HEK293 (cell line): ENCODE measurements around the gene STK4.

ENCODE experiments used
- CTCF ChIA-PET: fragments of 350-600 bp; formaldehyde crosslinking; extraction: SDS; loops from one replicate; lab custom pipeline; 2021; ENCODE audit warnings: antibody characterized with exemption; lab: Yijun Ruan, JAX
- POLR2A ChIA-PET: fragments of 300-600 bp; formaldehyde crosslinking; extraction: SDS; loops from one replicate; lab custom pipeline; 2020; ENCODE audit warnings: antibody characterized with exemption, inconsistent platforms; lab: Yijun Ruan, JAX
- H3K27ac ChIP-seq: fragments of 200-500 bp; sonication (Bioruptor generic); 2 replicates; pipeline ENCODE4 v1.5.1; 2014; ENCODE audit warnings: low read depth, low read length, control low read depth, inconsistent platforms; ENCODE audit errors: extremely low read depth
- H3K36me3 ChIP-seq, 2 experiments: fragments of 200-500 bp in 1 of 2; sonication (Bioruptor generic) in 1 of 2; 1 replicate in 1 of 2; 2 replicates in 1 of 2; pipeline ENCODE4 v1.5.1; 2014 to 2017; ENCODE audit warnings: inconsistent platforms in 2 of 2, low read length in 2 of 2; ENCODE audit not compliant: control insufficient read depth in 2 of 2, insufficient read depth in 1 of 2
- H3K4me1 ChIP-seq: fragments of 200-500 bp; sonication (Bioruptor generic); 2 replicates; pipeline ENCODE4 v1.5.1; 2014; ENCODE audit warnings: mild to moderate bottlenecking, low read length, inconsistent platforms; ENCODE audit not compliant: control insufficient read depth, insufficient read depth
- H3K4me3 ChIP-seq: 2 replicates; pipeline ENCODE4 v1.5.1; 2011; ENCODE audit warnings: low read depth, mild to moderate bottlenecking, control low read depth, low read length, moderate library complexity
- H3K9me3 ChIP-seq: fragments of 200-500 bp; sonication (Bioruptor generic); 2 replicates; pipeline ENCODE4 v1.5.1; 2014; ENCODE audit warnings: low read depth, low read length, inconsistent platforms; ENCODE audit not compliant: control insufficient read depth, insufficient read depth
- BCL11B ChIP-seq: fragments of 450-650 bp; formaldehyde crosslinking; IDR thresholded peaks from 2 replicates; pipeline ENCODE4 v1.5.1; 2016; ENCODE audit warnings: low read depth, missing biosample characterization, missing genetic modification characterization
- GLI2 ChIP-seq: fragments of 450-650 bp; formaldehyde crosslinking; IDR thresholded peaks from 2 replicates; pipeline ENCODE4; 2017; ENCODE audit warnings: missing biosample characterization, missing genetic modification characterization, low read depth, borderline replicate concordance
- HOXA7 ChIP-seq: sonication (generic); formaldehyde crosslinking; IDR thresholded peaks from 2 replicates; pipeline ENCODE4 v1.8.1; 2022; ENCODE audit warnings: missing genetic modification reagents, borderline replicate concordance
- KLF7 ChIP-seq: fragments of 450-650 bp; formaldehyde crosslinking; IDR thresholded peaks from 2 replicates; pipeline ENCODE4 v1.5.1; 2016; ENCODE audit warnings: missing biosample characterization, missing genetic modification characterization, borderline replicate concordance
- ZBTB1 ChIP-seq: fragments of 450-650 bp; formaldehyde crosslinking; IDR thresholded peaks from 2 replicates; pipeline ENCODE4 v1.5.1; 2016; ENCODE audit warnings: missing biosample characterization, missing genetic modification characterization
- ZNF155 ChIP-seq: fragments of 450-650 bp; formaldehyde crosslinking; IDR thresholded peaks from 2 replicates; pipeline ENCODE4 v1.5.1; 2016; ENCODE audit warnings: missing biosample characterization, missing genetic modification characterization
- ZNF266 ChIP-seq: fragments of 450-650 bp; formaldehyde crosslinking; IDR thresholded peaks from 2 replicates; pipeline ENCODE4 v1.5.1; 2016; ENCODE audit warnings: missing biosample characterization, missing genetic modification characterization, low read depth
- TF ChIP-seq, protein P1 (sequence below): fragments of 450-650 bp; formaldehyde crosslinking; IDR thresholded peaks from 2 replicates; pipeline ENCODE4 v1.5.1; 2016; ENCODE audit warnings: missing biosample characterization, missing genetic modification characterization
- TF ChIP-seq, protein P2 (sequence below): fragments of 450-650 bp; formaldehyde crosslinking; IDR thresholded peaks from 2 replicates; pipeline ENCODE4 v1.5.1; 2016; ENCODE audit warnings: missing biosample characterization, missing genetic modification characterization
- TF ChIP-seq, protein P3 (sequence below): fragments of 450-650 bp; formaldehyde crosslinking; IDR thresholded peaks from 2 replicates; pipeline ENCODE4 v1.5.1; 2017; ENCODE audit warnings: missing biosample characterization, missing genetic modification characterization

The STK4 gene

DNA sequence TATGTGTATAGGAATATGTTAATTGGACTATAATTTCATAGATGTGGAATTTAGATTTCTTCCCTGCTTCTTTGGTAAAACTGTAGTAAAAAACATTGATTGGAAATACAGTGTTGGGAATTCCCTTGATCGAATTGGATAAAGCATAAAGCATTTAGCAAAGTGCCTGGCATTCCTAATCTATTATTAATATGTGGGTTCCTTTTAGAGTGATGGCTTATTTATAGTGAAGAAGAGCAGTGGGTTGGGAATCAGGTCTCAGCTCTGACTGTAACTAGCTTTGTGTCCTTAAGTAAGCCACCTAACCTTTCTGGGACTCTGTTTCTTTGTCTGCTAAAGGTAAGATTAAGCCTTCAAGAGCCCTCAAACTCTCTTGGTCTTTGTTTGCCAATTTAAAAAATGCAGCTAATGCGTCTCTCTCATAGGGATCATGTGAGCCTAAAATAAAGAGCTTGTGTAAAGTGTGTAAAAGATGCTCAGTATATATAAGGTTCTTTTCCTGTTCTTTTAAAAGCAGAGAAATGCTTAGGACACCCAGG lies 81.3 kb downstream of the STK4 start (continued):
- TF ChIP-seq, protein P1, sequence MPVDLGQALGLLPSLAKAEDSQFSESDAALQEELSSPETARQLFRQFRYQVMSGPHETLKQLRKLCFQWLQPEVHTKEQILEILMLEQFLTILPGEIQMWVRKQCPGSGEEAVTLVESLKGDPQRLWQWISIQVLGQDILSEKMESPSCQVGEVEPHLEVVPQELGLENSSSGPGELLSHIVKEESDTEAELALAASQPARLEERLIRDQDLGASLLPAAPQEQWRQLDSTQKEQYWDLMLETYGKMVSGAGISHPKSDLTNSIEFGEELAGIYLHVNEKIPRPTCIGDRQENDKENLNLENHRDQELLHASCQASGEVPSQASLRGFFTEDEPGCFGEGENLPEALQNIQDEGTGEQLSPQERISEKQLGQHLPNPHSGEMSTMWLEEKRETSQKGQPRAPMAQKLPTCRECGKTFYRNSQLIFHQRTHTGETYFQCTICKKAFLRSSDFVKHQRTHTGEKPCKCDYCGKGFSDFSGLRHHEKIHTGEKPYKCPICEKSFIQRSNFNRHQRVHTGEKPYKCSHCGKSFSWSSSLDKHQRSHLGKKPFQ (tag by site-specific recombination), result no peak
- TF ChIP-seq GLI2 (tag by site-specific recombination) (no peak), ZBTB1 (tag by site-specific recombination) (no peak)
- TF ChIP-seq, protein P2, sequence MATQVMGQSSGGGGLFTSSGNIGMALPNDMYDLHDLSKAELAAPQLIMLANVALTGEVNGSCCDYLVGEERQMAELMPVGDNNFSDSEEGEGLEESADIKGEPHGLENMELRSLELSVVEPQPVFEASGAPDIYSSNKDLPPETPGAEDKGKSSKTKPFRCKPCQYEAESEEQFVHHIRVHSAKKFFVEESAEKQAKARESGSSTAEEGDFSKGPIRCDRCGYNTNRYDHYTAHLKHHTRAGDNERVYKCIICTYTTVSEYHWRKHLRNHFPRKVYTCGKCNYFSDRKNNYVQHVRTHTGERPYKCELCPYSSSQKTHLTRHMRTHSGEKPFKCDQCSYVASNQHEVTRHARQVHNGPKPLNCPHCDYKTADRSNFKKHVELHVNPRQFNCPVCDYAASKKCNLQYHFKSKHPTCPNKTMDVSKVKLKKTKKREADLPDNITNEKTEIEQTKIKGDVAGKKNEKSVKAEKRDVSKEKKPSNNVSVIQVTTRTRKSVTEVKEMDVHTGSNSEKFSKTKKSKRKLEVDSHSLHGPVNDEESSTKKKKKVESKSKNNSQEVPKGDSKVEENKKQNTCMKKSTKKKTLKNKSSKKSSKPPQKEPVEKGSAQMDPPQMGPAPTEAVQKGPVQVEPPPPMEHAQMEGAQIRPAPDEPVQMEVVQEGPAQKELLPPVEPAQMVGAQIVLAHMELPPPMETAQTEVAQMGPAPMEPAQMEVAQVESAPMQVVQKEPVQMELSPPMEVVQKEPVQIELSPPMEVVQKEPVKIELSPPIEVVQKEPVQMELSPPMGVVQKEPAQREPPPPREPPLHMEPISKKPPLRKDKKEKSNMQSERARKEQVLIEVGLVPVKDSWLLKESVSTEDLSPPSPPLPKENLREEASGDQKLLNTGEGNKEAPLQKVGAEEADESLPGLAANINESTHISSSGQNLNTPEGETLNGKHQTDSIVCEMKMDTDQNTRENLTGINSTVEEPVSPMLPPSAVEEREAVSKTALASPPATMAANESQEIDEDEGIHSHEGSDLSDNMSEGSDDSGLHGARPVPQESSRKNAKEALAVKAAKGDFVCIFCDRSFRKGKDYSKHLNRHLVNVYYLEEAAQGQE, result no peak

DNA sequence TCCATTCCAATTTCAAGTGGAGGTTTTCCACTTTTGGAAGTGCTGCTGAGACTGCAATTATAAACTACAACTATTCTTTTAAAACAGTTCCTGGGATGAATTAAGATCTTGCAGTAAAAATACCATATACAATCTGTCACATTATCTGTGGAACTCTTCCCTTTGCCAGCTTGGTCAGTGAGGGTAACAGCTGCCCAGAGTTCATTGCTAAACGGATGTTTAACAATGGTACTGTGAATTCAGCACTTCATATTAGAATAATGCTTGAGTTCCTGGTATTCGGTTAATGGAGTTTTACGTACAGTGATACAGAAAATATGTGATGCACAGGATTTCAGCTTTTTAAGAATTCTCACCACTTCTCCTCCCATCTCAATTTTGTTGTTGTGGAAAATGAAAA lies 83.1 kb downstream of the STK4 start:
- Histone ChIP-seq H3K4me1 (0 out of 2 replicates have a peak, but pooled peaks cover 3% of the 10 kb centered on the region), H3K27ac (no peak overlapping the region), H3K36me3 (peaks cover 0 to 12% of the 10 kb centered on the region in 2 experiments; a peak in 1 of 3 replicates), H3K4me3 (no peak overlapping the region), H3K9me3 (no peaks in the 10 kb centered on the region)
- CTCF ChIA-PET, result interaction anchor here (0.6 to 3.5 kb wide), 6 partner anchors 13 to 204 kb away, joined by 3 to 26 read pairs (median 4); no protein-coding TSS in a partner anchor
- POLR2A ChIA-PET, result no interaction called here
- TF ChIP-seq KLF7 (tag by site-specific recombination), result no peak
- TF ChIP-seq, protein P3, sequence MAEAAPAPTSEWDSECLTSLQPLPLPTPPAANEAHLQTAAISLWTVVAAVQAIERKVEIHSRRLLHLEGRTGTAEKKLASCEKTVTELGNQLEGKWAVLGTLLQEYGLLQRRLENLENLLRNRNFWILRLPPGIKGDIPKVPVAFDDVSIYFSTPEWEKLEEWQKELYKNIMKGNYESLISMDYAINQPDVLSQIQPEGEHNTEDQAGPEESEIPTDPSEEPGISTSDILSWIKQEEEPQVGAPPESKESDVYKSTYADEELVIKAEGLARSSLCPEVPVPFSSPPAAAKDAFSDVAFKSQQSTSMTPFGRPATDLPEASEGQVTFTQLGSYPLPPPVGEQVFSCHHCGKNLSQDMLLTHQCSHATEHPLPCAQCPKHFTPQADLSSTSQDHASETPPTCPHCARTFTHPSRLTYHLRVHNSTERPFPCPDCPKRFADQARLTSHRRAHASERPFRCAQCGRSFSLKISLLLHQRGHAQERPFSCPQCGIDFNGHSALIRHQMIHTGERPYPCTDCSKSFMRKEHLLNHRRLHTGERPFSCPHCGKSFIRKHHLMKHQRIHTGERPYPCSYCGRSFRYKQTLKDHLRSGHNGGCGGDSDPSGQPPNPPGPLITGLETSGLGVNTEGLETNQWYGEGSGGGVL (tag by site-specific recombination), result no peak
- no peak for TF ChIP-seq BCL11B
- TF ChIP-seq, all 188 proteins: peak for 0

DNA sequence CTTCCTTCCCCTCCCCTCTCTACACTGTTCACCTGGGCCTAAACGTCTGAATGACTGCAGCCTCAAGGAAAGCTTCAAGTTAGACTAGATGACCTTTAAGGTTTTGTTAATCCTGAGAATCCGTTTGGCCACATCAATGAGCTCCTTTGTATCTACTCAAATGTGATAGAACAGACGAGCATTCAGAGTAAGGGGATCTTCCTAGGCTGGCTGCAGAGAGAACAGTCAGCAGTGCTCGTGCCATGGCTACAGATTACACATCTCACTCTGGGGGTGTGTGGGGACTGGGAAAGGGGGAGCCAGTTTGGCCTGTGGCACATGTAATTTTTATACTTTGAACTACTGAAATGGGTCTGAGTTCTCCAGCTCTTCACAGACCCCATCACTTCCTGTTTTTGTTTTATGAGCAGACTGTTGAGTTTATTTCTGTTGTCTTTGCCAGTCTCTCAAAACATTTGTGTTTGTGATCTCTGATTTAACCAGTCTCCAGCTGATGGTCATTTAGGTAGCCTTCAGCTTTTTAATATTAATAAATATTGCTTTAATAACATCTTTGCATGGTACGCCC lies 83.7 kb downstream of the STK4 start:
- Histone ChIP-seq H3K36me3 (peaks cover 0 to 12% of the 10 kb centered on the region in 2 experiments; a peak in 1 of 3 replicates), H3K4me1 (0 out of 2 replicates have a peak, but pooled peaks cover 3% of the 10 kb centered on the region), H3K9me3 (no peaks in the 10 kb centered on the region), H3K4me3 (no peak overlapping the region), H3K27ac (no peak overlapping the region)
- CTCF ChIA-PET, result interaction anchor here (0.6 to 3.5 kb wide), 10 partner anchors 14 to 818 kb away, joined by 3 to 26 read pairs (median 4); no protein-coding TSS in a partner anchor
- POLR2A ChIA-PET, result no interaction called here
- TF ChIP-seq HOXA7, result no peak
- TF ChIP-seq ZNF266 (tag by site-specific recombination), result no peak
- TF ChIP-seq ZNF155, result no peak
